Hair follicle dermal papilla cell (primary cell): ENCODE results near the gene SH3BGR. TPM values are rescaled to one million over a fixed set of nuclear protein-coding genes. Genes with fewer than 3 reads are reported as not detected.

Source experiments
- small RNA-seq: library from RNA; depleted of rRNA; stranded (forward); fragments of <200 nt; gene quantifications from one replicate; pipeline ENCODE3, GENCODE V24; 2012
- total RNA-seq: library from RNA; depleted of rRNA; stranded (reverse); fragments of >200 nt; gene quantifications from 2 replicates; pipeline ENCODE4 v1.2.3, GENCODE V29; 2012

SH3BGR gene
- total RNA-seq = 0.65 and 0.97 TPM in 2 replicates

GRCh38 chr21:39451332-39452206 is at the start of gene SH3BGR:
SH3BGR (plus strand) TSS chr21:39451970; CDS start chr21:39452097, 127 bp downstream.

GRCh38 chr21:39445321-39446269 is 6.2 kb upstream of the SH3BGR start, which contains the start of gene LCA5L:
LCA5L (minus strand) TSS chr21:39445778; CDS start chr21:39428493, 17,285 bp downstream.

Small RNA genes within 50 kb of the gene (small RNA-seq; reads per million reads assigned to genes)
- not detected for gene MIR6508

Other genes starting within 250 kb of the SH3BGR start
- 38.5 and 56.3 TPM in 2 replicates for gene BRWD1, start 138.3 kb upstream of the SH3BGR start, total RNA-seq
- gene HMGN1, start 102.9 kb upstream of the SH3BGR start, total RNA-seq = 102 and 108 TPM in 2 replicates
- 0.81 and 0.97 TPM in 2 replicates for gene LCA5L, start 6.2 kb upstream of the SH3BGR start, total RNA-seq
- 4.3 and 5.0 TPM in 2 replicates for gene B3GALT5, start 161.0 kb downstream of the SH3BGR start, total RNA-seq